HG02588 (cell line): ENCODE results near the gene OSER1.

Experiments used
- ATAC-seq: cut with Tn5 transposase; IDR thresholded peaks from one replicate; pipeline ENCODE4 v1.9.1; 2021; ENCODE audit warnings: mild to moderate bottlenecking, moderate library complexity; ENCODE audit not compliant: unreplicated experiment

OSER1 gene

DNA sequence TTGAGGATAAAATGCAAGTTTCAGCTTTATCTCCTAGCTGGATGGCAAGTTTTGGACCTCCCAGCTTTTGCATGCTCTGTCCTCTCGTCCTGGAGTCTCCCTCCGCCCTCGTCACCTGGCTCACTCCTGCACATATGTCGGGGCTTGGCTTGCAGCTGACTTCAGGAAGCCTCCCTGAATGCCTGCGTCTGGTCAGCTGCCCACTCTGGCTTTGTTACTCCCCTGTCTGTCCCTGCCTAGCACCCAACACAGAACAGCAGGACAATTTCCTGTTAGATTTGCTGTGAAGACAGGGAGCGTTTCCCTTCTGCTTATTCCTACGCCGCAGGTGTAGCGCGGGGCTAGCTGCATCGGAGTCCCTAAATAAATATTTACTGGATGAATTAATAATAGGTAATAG is 29.0 kb downstream of the OSER1 start:
- ATAC-seq, result no peak

GRCh38 chr20:44180814-44181213 is 29.8 kb downstream of the OSER1 start:
- ATAC-seq, result no peak

GRCh38 chr20:44176833-44177534 is 33.6 kb downstream of the OSER1 start:
- ATAC-seq, result no peak

DNA sequence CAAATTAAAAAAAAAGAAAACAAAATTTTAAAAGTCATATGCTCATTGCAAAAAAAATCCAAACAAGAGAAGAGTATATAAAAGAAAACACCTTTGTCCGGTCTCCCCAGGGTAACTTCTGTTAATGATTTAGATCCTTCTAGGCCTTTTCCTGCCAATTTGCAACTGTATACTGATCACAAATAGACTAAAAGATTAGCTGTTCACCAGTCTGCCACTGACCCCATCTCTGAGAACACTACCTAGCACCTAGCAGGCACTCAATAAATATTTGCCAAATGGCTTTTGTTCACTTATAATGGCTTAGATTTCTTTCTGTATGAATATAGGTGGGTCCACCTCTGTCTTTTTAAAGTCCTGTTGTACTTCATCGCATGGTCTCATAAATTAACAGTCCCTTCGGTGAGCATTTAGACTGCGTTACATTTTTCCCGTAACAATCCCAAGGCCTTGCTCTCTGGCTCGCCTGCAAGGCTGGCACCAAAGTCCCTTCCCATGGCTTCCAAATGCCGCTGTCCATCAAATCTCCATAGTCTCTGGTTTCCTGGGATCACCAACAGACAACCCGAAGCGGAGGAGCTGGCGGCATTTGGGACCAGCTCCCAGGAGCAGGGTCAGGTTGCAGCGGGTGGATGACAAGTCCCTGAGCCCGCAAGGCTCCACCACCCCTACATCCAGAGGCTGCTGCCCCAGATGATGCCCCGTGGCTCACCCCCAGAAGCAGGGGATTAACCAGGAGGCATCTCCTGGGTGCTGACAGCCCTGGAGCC is 35.4 kb downstream of the OSER1 start:
- no peak for ATAC-seq

DNA sequence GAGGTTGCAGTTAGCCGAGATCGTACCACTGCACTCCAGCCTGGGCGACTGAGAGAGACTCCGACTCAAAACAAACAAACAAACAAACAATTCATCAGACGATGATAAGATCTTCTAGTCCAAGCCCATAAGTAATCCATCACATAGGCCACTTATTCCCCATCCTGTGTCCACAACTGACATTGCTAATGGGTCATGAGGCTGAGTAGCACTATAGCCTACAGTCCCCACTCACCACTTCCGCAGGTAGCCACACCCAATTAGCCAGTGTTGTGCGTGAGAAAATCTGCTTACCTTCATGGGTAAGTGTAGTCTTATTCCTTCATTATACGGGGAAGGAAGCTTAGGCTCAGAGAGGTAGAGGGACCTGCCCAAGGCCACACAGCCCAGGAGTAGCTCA is 36.7 kb downstream of the OSER1 start:
- no peak for ATAC-seq

DNA sequence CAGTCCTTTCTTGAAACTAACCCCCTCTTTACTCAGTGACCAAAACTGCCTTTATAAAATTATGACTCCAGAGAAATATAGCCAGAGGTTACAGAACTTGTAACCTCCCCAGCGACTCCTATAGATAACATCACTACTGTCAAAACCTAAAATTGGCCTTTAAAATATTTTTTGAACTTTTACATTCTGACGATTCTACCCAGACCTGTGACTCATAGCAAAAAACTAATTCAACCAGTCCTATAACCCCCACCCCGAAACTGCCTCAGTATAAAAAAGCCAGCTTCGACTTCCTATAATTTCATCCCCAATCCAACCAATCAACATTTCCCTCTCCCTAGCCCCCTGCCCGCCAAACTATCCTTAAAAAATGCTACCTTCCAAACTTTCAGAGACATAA is 37.5 kb downstream of the OSER1 start:
- no peak for ATAC-seq

DNA sequence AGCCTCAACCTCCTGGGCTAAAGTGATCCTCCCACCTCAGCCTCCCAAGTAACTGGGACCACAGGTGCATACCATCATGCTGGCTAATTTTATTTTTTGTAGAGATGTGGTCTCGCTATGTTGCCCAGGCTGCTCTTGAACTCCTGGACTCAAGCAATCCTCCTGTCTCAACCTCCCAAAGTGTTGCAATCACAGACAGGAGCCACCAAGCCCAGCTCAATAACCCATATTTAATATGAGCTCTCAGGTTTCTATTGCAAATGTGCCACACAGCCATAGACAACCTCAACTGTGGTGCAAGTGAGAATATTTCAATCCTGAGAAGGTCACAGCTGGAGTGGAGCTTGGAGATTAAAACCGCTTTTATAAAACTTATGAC is 38.0 kb downstream of the OSER1 start:
- ATAC-seq, result no peak

DNA sequence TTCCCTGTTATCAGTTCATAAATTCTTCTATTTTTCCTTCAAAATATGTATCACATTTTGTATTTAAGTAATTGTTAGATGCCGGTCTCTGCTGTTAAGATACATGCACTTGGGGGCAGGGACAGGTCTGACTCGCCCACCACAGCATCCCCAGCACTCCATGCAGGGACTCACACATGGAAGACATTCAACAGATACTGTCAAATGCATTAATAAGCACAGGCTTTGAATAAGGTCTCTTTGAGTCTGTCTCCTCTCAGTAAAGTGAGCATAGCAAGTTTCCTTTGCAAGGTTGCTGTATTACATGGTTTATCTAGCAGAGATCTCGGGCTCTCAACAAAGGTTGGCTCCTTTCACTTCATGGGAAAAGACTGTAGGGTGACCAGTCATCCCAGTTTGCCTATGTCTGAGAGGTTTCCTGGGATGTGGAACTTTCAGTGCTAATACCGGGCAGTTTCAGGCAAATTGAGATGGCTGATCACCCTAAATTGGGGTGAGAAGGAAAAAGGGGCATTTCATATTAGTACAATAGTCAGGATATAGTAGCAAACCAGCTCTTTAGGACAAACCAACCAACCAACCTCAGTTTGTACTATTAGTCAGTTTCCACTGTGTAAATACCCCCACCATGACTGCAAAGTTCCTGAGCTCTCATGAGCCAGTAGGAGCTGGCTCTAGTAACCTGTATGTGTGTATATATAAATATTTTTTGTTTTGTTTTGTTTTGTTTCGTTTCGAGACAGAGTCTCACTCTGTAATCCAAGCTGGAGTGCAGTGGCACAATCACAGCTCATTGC is 38.6 kb downstream of the OSER1 start:
- ATAC-seq, result no peak

DNA sequence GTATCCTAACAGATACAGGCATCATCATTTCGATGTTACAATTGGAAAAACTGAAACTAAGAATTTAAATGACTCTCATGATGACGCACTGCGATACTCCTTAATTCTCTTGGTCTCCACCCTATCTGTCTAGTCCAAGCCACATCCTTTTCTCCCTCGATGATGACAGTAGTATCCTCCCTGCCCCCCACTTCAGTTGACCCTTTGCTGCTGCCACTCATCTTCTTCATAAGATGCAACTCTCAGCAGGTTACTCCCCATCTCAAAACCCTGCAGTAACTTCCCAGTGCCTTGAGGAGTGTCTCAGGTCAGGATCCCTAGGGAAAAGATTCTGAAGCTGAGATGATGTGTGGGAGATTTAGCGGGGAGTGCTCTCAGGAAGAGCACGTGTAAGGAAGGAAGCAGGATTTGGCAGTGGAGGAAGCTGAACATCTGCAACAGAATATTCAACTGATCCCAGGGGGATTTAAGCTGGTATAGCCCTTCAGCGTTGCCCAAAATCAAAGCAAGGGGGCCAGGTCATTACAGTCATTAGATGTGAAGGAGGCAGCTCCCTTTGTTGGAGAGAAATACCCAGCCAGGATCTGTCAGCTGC is 39.7 kb downstream of the OSER1 start:
- ATAC-seq, result no peak

DNA sequence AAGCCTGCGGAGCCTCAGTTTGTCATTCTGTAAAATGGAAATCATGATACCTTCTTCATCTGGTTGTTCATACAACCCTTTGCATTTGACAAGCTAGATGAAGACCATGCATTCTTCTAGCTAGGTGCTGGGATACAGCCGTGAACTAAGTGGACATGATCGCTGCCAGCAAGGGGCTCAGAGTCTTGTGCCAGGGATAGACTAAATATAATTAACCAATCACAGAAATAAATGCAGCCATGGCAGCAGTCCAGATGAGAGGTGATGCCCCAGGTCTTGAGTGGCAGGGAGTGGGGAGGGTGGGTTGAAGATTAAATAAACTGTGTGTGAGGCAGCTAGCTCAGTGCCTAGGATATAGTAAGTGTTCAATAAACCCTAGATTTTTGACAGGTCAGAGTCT is 42.8 kb downstream of the OSER1 start:
- ATAC-seq, result no peak

DNA sequence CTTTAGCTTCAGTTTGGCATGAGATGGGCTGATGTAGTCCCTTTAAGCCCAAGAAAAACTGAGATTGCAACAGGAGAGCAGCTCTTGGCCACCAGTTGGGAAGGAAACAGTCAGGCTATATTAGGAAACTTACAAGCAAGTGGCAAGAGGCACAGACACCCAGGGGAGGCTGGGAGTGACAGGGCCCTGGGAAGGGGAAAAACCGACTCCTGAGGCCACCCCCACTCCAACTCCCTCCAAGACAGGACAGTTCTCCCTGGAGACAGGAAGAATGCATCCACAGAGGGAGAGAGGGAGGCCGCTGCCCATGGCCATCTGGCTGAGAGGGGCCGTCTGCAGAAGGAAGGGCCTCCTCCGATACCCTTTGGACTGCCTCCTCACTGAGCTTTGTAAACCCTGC is 44.1 kb downstream of the OSER1 start:
- ATAC-seq, result no peak

DNA sequence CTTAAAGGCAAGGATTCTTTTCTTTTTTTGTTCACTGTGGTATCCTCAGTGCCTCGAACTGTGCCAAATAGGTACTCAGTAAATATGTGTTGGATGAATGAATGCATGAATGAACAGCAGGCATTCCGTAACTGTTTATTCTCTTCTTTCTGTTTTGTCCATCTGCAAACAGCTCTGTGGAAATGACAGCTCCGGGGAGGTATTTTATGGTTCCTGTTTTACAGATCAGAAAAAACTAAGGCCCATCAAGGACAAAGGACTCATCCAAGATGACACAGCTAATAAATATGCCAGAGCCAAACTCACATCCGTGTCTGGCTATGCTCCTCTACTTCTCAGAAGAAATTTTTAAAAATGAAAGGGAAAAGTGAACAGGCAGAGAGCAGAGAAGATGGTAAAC is 44.6 kb downstream of the OSER1 start:
- no peak for ATAC-seq

DNA sequence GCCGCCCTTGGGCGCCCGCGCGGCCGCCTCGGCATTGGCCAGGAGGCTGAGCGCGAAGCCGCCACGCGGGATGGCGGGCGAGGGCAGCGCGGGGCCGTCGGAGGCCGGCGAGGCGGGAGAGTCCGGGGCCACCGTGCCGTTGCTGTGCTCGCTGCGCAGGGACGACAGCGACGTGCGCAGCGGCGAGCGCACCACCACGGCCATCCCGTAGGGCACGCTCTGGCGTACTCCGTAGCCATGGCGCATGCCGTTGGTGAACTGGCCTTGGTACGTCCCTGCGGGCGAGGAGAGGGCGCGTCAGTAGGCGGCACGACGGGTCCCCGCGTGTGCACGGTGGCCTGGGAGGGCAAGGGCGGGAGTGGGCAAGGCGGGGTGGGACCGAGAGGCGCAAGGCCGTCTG is 50.4 kb downstream of the OSER1 start:
- ATAC-seq, result no peak

GRCh38 chr20:44159711-44160110 is 50.9 kb downstream of the OSER1 start:
- no peak for ATAC-seq

DNA sequence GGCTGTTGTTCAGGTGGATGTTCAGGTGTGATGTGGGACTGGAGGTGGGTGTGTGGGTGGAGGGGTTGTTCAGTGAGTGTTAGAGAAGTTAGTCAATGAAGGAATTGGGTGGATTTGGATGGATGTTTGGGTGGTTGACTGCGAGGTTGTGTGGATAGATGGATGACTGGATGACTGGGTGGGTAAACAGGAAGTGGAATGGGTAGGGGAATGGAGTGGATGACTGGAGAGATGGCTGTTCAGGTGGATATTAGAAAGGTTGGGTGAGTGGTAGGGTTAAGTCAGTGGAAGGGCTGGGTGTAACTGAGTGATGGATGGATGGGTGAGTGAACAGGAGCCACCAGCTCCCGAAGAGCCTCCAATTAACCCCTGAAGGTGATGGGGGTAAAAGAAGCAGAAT is 51.4 kb downstream of the OSER1 start:
- no peak for ATAC-seq

GRCh38 chr20:44157061-44157460 is 53.5 kb downstream of the OSER1 start:
- ATAC-seq, result no peak

GRCh38 chr20:44154521-44155001 is 56.0 kb downstream of the OSER1 start:
- ATAC-seq, result no peak

GRCh38 chr20:44153636-44154043 is 56.9 kb downstream of the OSER1 start:
- ATAC-seq, result no peak

- ATAC-seq, result no peak
Observed at GRCh38 chr20:44151621-44152416, 58.8 kb downstream of the OSER1 start.

DNA sequence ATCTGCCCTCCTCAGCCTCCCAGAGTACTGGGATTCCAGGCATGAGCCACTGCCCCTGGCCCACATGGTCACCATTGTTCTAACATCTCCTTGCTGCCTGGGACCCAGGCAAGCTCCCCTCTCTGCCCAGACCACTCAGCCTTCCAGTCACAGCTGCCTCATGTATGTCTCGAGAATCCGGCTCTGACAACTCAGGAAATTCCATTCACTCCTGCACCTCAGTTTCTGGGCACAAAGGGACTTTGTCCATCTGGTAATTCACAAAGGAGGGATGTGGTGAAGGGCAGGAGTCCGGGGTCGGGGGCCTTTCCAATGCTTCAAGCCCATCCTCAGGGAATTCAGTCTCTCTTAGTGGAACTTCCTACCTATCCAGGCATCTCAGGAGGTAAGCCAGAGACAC is 64.3 kb downstream of the OSER1 start:
- ATAC-seq, result no peak
